GM18526 (cell line): Measurements from ENCODE around the gene CREB3L1.

ENCODE experiments used
- POLR2A ChIP-seq: IDR thresholded peaks from 3 replicates; pipeline ENCODE4 v1.6.1; 2011; ENCODE audit not compliant: insufficient read length; ENCODE audit errors: extremely low read depth

Gene CREB3L1

DNA sequence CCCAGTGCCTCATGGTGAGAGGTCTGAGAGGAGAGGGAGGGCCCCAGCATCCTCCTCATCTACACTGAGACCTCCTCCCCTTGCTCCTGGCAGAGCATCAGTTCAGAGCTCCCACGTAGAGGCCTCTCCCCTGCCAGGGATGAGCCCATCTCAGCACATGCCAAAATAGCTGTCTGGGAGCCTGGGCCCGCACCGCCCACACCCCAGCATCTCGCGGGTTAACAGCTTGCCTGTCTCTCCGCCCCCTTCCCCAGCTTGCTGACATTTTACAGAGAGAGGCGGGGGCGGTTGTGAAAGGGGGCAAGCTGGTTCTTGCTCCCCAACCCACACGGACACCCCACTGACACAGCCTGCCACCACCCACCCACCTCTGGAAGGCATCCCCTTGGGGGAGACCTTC is 76.2 kb downstream of the CREB3L1 start:
- no peak for TF ChIP-seq POLR2A

DNA sequence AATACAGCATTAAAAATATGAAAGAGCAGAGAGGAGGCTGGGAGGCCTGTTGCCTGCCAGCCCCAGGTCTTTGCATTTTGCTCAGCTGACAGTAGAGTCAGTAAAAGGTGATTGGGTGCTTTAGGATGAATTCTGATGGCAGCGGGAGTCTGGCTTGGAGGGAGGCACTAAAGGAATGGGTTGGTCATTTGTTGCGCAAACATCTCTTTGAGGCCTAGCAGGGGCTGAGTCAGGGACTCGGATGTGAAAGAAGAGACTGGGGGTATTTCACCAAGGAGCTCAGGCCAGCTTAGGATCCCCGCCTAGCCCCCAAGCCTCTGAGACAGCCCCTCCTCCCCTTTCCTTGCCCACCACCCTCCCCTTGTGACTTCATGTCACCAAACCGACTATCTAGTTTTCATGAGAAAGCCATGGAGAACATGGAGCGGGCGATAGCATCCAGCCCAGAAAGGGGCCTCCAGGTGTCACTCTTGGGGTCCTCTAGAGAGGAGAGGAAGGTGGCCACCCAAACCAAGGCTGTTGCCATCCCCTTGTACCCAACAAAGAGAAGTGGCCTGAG is 79.5 kb downstream of the CREB3L1 start:
- no peak for TF ChIP-seq POLR2A

DNA sequence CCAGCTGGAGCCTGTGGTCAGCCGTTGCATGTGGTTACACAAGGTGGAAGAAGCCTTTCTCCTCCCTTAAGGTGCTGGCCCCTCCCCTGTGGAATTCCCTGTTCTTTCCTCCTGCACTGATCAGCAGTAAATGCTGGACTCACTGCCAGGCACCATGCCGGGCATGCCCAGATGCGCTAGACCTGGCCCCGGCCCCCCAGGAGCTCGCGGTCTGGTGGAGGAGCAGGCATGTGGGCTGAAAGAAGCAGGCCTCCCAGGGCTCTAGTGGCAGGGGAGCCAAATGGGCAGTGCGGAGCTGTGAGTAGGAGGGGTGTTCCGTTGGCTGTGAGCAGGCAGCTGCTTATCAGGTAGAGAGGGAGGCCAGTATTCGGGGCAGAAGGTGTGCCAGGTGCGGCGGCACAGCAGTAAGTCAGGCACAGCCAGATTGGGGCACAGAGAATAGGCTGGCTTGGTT is 80.0 kb downstream of the CREB3L1 start:
- no peak for TF ChIP-seq POLR2A

DNA sequence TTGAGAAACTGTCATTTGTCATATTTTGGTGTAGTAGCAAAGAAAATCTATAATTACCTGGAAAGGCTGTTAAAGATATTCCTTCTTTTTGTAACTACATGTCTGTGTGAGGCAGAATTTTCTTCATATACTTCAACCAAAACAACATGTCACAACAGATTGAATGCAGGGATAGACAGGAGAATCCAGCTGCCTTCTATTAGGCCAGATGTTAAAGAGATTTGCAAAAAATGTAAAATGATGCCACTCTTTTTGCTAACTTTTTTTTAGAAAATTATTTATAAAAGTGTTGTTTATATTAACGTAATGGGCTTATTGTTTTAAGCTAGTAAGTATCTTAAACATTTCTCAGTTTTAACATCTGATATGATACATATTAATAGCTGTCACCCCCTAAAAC is 82.5 kb downstream of the CREB3L1 start:
- TF ChIP-seq POLR2A = no peak

DNA sequence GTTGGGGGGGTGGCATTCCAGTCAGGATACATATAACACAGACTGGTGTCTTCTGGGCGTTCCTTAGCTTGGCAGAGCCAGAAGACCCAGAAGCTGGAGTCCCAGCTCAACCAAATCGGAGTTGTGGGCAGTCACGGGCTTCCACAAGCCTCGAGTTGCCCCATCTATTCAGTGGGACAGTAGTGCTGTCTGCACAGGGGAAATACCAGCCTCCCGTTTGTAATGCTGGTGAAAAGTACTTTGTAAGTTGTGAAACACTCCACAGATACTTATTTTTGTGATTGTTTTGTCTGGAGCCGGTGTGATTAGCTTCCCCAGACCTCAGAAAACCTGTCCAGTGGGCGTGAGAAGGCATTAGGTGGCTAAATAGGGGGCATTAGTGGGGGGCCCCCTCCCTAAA is 83.4 kb downstream of the CREB3L1 start:
- no peak for TF ChIP-seq POLR2A

DNA sequence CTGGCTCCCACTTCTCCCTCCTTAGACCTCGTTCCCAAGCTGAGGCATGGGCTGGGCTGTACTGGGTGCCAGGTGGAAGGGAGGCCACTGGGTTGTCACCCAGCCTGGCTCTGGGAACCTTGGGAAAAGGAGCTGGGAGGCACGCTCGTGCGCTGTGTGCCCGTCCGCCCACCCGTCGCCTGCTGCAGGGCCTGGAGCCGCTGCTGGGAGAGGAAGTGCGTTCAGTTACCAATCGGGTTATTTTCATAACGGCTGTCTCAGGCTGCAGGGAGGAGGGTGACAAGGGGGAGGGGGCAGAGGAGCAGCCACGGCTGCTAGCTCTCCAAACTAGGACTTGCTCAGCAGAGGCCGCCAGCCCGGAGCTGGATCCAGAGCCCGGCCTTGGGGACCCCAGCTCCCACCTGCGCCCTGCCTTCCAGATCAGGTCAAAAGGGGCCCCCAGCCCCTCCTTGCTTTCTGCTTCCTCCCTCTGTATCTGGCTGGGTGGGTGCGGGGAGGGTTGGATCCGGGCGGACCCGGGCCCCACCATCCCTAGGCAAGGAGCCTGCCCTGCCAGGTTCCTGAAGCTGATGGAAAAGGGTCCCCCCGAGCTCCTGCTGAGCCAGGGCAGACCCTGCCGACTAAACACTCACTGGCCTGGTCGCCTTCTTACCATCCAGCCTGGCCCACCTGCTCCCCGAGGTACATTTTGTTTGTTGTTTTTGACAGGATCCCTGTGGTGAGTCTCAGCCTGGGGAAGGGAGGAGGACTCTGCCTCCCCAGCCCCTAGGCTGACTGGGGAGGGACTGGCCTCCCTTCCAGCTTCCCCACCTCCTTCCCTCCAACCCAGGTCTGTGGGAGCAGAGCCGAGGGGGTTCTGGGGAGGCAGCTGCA is 84.1 kb downstream of the CREB3L1 start:
- TF ChIP-seq POLR2A = peak; percentile 56

DNA sequence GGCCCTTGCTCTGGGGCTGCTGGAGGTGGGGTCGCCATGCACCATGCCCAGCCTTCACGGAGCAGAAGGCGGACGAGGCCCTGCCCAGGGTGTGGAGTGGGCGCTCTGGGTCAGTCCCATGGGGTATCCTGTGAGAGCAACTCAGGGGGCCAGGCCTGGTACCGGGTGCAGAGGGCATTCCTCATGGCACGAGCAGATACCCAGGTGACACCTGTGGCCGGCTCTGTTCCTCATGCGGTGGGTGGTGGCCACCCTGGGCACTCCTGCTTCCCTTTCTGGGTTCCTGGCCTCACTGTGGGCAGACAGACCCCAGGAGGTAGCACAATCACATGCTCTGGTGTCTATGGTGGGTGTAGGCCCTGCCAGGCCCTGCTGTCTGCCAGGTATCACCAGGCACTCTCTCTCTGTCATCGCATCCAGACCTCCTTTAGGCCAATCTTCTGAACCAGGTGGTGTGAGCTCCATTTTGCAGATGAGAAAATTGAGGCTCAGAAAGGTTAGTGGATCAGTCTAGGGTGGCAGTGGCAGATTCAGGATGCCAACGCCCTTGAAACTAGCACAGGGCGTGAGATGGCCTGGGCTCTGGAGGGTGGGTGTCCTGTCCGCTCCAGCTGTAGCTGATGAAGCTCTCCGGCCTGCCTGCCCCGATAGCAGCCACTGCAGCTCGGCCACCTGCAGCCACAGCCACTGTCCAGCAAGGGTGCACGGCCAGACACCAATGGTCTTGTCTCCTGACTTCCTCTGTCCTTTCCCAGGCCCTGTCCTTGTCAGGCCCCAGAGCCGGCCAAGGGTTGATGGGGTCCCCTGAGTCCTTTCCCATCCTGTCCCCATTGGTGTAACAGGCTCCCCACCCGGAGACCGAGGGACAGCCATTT is 84.9 kb downstream of the CREB3L1 start:
- TF ChIP-seq POLR2A = no peak

DNA sequence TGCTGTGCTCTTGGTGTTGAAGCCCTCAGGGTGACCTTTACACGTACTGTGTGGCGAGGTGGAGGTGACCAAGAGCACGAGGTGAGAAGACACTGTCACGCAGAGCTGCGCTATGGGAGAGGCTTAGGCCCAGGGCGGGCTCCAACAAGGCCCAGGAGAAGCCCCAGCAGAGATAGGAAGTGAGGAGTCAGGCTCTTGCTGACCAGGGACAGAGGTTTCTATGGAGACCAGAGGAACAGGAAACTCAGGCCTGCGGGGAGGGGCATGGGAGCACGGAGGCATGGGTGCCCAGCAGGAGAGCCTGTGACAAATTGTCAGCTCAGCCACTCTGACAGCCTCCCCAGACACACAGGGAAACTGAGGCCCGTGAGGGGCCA is 85.6 kb downstream of the CREB3L1 start:
- TF ChIP-seq POLR2A = no peak

DNA sequence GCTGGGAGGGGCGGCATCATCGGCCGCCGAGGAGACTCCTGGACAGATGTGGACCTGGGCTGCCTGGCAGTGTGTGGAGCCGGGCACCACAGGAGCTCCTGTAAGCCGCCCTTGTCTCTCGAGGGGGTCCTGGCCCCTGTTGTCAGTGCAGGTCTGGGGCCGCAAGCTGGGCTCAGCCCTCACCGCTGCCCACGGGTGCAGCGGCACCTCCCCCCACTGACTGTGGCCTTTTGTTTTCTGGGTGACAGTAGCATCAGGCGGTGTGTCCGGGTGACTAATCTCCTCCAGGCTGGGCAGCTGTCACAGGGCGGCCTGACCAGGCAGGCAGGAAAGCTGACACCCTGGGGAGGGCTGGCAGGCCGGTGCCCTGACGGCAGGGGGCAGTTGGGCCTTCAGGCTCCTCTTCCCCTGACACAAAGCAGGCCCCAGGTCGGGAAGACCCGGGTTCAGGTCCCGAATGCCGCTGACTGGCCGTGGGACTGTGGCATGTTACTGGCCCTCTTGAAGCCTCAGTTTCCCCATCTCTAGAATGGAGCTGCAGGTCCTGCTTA is 86.1 kb downstream of the CREB3L1 start:
- TF ChIP-seq POLR2A = no peak

DNA sequence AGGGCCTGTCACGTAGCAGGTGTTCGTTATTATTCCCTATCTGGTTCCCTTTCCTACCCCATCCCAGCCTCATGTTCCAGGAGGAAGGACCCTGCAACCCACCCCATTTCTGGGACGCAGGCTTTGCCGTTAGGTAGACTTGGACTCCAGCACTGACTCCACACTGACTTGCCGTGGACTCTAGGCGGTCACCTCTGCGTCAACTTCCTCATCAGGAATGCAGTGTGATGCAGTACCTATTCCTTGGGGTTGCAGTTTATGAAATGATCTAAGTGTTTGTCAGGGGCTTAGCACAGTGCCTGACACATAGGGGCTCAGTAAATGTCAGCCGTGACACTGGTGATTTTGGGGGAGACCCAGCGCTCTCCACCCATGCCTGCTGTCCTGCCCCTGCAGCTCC is 86.6 kb downstream of the CREB3L1 start:
- no peak for TF ChIP-seq POLR2A

DNA sequence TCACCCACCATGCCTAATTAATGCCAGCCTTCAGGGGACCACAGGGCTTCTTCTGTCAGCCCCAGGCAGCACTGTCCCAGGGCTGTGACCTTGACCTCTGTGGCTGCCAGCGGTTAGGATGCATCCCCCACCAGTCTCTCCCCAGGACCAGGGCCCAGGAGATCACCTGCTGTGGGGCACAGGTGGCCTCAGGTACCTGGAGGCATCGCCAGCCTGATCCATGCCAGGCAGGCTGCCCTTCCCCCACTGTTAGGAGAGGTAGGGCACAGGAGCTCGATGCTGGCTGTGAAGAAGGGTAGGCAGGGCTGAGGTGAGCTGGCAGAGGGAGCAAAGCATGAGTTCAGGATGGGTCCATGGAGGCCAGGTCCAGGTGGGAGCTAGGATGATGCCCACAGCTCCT is 87.3 kb downstream of the CREB3L1 start:
- no peak for TF ChIP-seq POLR2A

DNA sequence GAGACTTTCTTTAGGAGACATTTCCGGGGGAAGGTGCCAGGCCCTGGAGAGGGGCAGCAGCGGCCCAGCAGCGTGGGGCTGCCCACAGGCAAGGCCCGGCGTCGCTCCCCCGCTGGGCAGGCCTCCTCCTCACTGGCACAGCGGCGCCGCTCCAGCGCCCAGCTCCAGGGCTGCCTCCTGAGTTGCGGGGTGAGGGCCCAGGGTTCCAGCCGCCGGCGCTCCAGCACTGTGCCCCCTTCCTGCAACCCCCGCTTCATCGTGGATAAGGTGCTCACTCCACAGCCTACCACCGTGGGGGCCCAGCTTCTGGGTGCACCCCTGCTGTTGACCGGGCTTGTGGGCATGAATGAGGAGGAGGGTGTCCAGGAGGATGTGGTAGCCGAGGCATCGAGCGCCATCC is 88.8 kb downstream of the CREB3L1 start:
- no peak for TF ChIP-seq POLR2A

DNA sequence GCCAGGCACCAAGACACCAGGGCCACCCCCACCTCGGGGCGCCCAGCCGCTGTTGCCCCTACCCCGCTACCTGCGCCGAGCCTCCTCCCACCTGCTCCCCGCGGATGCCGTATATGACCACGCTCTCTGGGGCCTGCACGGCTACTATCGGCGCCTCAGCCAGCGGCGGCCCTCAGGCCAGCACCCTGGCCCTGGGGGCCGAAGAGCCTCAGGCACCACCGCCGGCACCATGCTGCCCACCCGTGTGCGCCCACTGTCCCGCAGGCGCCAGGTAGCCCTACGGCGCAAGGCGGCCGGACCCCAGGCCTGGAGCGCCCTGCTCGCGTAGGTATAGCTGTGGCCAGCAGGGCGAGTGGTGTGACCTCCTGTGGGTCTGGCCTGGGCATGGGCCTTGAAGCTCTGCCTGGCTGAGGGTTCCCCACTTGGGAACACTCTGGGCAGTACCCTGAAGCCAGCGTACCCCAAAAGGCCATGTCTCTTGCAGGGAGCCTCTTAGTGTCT is 89.2 kb downstream of the CREB3L1 start:
- TF ChIP-seq POLR2A = no peak

DNA sequence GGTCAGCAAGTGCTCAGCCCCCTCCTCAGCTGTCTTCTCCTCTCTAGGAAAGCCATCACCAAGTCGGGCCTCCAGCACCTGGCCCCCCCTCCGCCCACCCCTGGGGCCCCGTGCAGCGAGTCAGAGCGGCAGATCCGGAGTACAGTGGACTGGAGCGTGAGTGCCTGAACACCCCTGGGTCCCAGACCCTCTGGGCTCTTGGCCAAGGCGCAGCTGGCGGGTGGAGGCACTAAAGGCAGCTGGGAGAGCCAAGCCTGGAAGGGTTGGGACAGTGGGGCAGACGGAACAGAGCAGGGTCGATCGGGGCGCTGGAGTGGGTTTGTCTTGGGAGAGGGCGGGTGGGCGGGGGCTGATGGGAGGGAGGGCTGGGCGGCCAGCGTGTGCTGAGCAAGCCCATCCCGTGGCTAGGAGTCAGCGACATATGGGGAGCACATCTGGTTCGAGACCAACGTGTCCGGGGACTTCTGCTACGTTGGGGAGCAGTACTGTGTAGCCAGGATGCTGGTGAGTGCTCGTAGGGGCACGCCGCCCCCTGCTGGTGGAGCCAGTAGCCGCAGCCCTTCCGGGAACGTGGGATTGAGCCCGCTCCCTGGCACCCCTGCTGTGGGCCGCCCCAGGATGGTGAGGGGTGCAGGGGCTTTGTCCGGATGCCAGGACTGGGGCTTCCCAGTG is 89.9 kb downstream of the CREB3L1 start:
- no peak for TF ChIP-seq POLR2A

DNA sequence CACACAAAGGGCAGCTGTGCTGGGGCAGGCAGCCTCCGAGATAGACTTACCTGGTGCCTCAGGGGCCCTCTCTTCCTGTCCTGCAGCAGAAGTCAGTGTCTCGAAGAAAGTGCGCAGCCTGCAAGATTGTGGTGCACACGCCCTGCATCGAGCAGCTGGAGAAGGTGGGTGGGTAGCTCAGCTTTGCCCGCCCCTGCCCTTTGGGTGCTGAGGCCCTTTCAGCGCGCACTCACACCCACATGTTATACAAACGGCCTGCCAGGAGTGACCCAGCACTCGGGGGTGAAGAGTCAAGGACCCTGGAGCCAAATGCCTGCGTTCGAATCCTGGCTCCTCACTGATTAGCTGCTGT is 90.4 kb downstream of the CREB3L1 start:
- no peak for TF ChIP-seq POLR2A
